CD4-positive, alpha-beta T cell treated with Interleukin-12 subunit alpha and Interleukin-12 subunit beta, for 1 hour (primary cell): Measurements from ENCODE around the gene MAFB.

Experiments
- DNase-seq: peaks from one replicate; pipeline ENCODE4 v3.0.0-alpha.2; 2020

Gene MAFB

GRCh38 chr20:40681165-40681564 is 7.9 kb downstream of the MAFB start:
- DNase-seq = no peak

- no peak for DNase-seq
These were observed 8.7 kb downstream of the MAFB start for GRCh38 chr20:40680161-40680959.

- no peak for DNase-seq
These were observed 9.9 kb downstream of the MAFB start for GRCh38 chr20:40679184-40679583.

GRCh38 chr20:40678286-40678875 is 10.7 kb downstream of the MAFB start:
- DNase-seq = no peak

GRCh38 chr20:40677343-40677924 is 11.6 kb downstream of the MAFB start:
- no peak for DNase-seq

GRCh38 chr20:40676491-40677269 is 12.4 kb downstream of the MAFB start:
- no peak for DNase-seq

- DNase-seq = no peak
These were observed 13.3 kb downstream of the MAFB start for GRCh38 chr20:40675599-40676221.

GRCh38 chr20:40673442-40673841 is 15.6 kb downstream of the MAFB start:
- DNase-seq = no peak

- no peak for DNase-seq
These were observed 16.9 kb downstream of the MAFB start for GRCh38 chr20:40672095-40672494.

- DNase-seq = no peak
These were observed 18.8 kb downstream of the MAFB start for GRCh38 chr20:40670253-40670652.

GRCh38 chr20:40669692-40670091 is 19.3 kb downstream of the MAFB start:
- no peak for DNase-seq

- no peak for DNase-seq
These were observed 20.4 kb downstream of the MAFB start for GRCh38 chr20:40668449-40669228.

- no peak for DNase-seq
These were observed 21.5 kb downstream of the MAFB start for GRCh38 chr20:40667503-40667902.

- DNase-seq = no peak
These were observed 22.7 kb downstream of the MAFB start for GRCh38 chr20:40666336-40666735.

GRCh38 chr20:40664891-40665290 is 24.1 kb downstream of the MAFB start:
- DNase-seq = no peak

GRCh38 chr20:40663991-40664880 is 24.8 kb downstream of the MAFB start:
- DNase-seq = no peak

GRCh38 chr20:40663304-40663790 is 25.7 kb downstream of the MAFB start:
- no peak for DNase-seq

GRCh38 chr20:40659567-40659966 is 29.5 kb downstream of the MAFB start:
- no peak for DNase-seq

- DNase-seq = no peak
These were observed 30.5 kb downstream of the MAFB start for GRCh38 chr20:40658509-40658908.

- DNase-seq = no peak
These were observed 31.5 kb downstream of the MAFB start for GRCh38 chr20:40657526-40657925.

- DNase-seq = no peak
These were observed 33.6 kb downstream of the MAFB start for GRCh38 chr20:40655451-40655850.
